SKM-1 (cell line): Measurements from ENCODE around the gene MORN4.
"Not testable (repeated sequence)": the region's sequence is repeated elsewhere in the genome, so short reads cannot be mapped to it uniquely, and the experiment has no call there.

Source experiments
- DNase-seq: peaks from one replicate; lab custom pipeline; 2025; ENCODE audit not compliant: unreplicated experiment; lab: John Stamatoyannopoulos, UW

The MORN4 gene

GRCh38 chr10:97642471-97643159, 9.3 kb upstream of the MORN4 start:
- DNase-seq, result not testable (repeated sequence)

DNA sequence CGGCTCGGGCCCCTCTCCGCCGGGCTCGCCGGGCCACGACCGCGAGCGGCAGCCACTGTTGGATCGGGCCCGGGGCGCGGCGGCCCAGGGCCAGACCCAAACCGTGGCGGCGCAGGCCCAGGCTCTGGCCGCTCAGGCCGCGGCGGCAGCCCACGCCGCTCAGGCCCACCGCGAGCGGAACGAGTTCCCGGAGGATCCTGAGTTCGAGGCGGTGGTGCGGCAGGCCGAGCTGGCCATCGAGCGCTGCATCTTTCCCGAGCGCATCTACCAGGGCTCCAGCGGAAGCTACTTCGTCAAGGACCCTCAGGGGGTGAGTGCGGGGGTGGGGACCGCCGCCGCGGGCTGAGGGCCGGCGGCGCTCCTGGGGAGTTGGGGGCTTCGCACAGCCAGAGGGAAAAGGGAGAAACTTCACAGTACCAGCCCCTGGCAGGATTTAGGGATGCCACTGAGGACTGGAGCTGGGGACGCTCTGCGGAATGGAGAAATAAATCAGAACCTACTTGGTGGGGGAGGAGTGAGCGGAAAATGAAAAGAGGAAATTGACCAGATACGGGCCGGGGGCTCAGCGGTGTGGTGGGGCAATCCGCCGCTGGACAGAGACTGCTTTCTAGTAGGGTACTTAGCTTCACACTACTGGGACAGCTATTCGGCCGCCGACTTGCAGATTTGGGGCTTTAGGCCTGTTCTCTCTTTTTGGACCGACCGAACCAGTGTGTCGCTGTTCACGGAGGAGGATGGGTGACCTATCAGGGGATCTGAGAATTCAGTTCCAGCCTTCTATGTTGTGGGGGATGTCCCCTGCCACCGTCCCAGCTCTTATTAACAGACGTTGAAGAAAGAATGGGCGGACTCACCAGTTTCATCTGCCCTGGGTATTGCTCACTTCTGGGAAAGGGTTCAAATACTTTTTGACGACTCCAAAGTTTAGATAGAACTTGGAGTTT, 7.8 kb upstream of the MORN4 start:
- no peak for DNase-seq

GRCh38 chr10:97640174-97640867, 7.0 kb upstream of the MORN4 start, which contains the start of gene PI4K2A:
Gene PI4K2A, plus strand, starts transcription at chr10:97640671. Its CDS starts 72 bp downstream, at chr10:97640743.
- DNase-seq, result peak; percentile 98

DNA sequence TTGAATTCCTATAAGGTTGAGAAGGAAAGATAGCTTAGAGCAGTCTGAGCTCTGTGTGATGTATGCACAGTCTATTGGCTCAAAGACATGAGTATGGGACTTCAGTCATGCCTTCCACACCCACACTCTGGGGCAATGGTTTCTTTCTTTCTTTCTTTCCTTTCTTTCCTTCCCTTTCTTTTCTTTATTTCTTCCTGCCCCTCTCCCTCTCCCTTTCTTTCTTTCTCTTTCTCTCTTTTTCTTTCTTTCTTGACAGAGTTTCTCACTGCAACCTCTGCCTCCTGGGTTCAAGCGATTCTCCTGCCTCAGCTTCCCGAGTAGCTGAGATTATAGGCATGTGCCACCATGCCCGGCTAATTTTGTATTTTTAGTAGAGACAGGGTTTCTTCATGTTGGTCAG, 5.8 kb upstream of the MORN4 start:
- DNase-seq, result not testable (repeated sequence)

DNA sequence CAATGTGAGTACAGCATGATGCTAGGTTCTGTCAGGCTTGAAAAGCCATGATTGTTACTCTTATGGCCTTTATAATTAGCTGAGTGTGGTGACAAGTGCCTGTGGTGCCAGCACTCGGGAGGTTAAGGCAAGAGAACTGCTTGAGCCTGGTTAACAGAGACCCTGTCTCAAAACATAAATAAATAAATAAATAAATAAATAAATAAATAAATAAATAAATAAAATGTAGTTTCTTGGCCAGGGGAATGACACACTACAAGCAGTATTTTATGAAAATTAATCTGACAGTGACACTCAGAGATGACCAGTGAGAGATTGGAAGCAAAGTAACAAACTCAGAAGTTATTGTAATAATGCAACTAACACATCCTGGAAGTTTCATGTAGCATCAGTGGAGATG, 2.3 kb upstream of the MORN4 start:
- DNase-seq, result no peak

DNA sequence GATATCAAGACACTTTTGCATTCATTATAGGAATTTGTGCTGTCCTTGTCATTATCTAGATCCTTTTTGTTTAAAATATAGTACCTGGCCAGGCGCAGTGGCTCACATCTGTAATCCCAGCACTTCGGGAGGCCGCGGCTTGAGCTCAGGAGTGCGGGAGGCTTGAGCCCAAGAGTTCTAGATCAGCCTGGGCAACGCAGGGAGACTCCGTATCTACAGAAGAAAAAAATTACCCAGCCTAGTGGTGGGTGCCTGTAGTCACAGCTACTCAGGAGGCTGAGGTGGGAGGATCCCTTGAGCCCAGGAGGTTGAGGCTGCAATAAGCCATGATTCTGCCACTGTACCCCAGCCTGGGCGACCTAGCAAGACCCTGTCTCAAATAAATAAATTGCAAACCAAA, 621 bp upstream of the MORN4 start:
- no peak for DNase-seq

DNA sequence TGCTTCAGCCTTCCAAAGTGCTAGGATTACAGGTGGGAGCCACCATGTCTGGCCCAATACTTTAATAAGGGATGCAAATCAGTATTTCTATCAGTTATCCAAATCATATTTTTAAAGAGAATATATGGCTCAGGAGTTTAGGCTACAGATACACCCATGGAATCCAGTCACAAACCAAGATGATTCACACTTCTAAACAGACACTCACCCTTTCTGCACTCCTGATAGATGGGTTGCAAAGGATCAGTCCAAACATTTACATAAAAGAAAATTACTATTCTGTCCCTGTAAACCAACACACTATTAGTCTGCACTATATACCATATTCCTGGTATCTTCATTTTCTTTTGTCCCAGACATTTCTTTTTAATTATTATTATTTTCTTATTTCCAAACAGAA, 2.2 kb downstream of the MORN4 start:
- DNase-seq, result no peak

- DNase-seq, result no peak
Measured at GRCh38 chr10:97629289-97629688, 4.0 kb downstream of the MORN4 start.

DNA sequence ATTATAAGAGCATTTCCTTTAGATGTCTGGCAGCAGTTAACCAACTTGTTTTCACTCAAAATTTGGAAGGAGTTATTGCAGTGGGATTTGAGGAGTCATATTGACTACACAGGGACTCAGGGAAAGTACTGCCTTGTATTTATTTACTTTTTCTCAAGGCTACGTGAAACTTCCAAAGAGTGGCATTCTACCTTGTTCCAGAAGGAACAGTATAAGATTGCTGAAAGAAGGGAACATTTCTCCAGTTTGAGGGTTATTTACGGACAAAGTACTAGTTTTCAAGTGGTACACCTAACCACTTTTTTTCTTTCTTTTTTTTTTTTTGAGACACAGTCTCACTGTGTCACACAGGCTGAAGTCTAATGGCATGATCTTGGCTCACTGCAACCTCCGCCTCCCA, 5.1 kb downstream of the MORN4 start:
- no peak for DNase-seq

GRCh38 chr10:97627731-97628130, 5.6 kb downstream of the MORN4 start:
- DNase-seq, result no peak

GRCh38 chr10:97623277-97623676, 10.0 kb downstream of the MORN4 start:
- DNase-seq, result no peak

- DNase-seq, result no peak
Measured at GRCh38 chr10:97618733-97619132, 14.6 kb downstream of the MORN4 start.

DNA sequence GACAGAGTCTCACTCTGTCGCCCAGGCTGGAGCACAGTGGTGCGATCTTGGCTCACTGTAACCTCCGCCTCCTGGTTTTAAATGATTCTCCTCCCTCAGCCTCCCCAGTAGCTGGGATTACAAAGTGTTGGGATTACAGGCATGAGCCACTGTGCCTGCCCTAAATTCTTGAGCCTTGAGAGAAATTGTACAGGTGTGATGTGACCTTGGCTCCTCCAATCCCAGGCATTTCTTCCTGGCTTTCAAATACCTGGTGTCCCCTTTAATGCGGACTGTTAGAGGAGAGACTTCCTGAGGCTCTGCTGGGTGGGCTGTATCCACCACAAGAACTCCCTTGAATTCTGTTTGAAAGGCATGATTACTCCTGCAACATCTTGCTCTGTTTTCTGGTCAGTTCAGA, 15.0 kb downstream of the MORN4 start:
- no peak for DNase-seq

DNA sequence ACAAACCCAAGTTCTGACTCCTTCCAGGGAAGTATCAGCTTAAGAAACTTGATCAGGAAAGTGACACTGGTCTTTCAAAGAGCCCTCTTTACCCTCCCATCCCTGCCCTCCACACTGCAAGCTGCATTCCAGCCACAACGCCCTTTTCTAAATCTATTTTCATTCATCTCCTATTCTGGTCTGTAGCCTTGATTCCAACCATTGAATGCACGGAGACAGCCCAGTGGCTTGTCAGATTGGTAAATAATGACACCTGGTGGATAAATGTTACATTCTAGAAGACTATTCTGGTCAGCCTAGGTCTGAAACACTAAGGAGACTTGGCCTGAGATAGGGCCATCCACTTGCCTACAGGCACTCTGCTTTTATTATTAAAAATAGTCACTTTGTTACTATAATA, 20.9 kb downstream of the MORN4 start:
- DNase-seq, result no peak

DNA sequence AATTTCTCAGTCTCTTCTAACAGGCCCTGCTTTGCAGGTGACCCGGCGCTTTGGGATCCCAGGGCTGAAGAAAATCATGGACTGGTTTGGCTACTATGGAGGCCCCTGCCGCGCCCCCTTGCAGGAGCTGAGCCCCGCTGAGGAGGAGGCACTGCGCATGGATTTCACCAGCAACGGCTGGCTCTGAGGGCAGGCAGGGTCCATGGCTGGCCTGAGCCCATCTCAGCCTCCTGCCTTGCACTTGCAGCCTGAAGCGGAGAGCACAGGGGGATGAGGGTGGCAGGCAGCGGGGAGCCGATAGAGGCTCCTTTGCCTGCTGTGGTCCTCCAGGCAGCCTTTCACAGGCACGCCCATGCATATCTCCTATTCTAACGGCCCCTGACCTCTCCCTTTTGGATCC, 21.8 kb downstream of the MORN4 start:
- DNase-seq, result no peak

DNA sequence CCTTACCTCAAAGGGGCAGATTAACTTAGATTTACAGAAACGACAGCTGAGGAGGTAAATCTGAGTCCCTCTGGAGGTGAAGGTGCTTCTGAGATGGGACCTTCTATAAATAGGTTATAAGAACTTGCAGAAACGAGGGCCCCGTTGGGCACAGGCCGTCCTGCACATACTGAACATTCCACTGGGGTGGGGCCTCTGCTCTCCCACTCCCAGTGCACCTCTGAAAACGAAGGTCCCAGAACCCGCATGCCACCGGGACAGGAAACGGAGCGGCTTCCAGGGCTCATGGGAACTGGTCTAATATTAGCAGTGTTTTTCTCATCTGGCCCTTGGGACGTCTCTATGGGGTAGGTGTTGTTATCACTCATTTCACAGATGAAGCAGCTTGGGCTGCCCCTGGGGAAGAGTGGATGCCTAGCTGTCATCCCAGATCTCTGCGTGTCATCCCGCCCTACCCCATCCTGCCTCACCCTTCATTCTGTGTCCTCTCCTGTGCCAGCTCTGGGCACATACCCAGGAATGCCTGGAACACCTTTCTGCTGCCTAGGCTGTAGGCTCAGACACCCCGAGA, 24.2 kb downstream of the MORN4 start:
- DNase-seq, result no peak

- DNase-seq, result no peak
Measured at GRCh38 chr10:97607095-97607636, 26.1 kb downstream of the MORN4 start.

- DNase-seq, result no peak
Measured at GRCh38 chr10:97601268-97602215, 31.8 kb downstream of the MORN4 start.

GRCh38 chr10:97600616-97601015, 32.7 kb downstream of the MORN4 start:
- no peak for DNase-seq

GRCh38 chr10:97599272-97599619, 34.1 kb downstream of the MORN4 start:
- no peak for DNase-seq
